ENCODE measurements around the gene C1orf116.

Gene C1orf116

DNA sequence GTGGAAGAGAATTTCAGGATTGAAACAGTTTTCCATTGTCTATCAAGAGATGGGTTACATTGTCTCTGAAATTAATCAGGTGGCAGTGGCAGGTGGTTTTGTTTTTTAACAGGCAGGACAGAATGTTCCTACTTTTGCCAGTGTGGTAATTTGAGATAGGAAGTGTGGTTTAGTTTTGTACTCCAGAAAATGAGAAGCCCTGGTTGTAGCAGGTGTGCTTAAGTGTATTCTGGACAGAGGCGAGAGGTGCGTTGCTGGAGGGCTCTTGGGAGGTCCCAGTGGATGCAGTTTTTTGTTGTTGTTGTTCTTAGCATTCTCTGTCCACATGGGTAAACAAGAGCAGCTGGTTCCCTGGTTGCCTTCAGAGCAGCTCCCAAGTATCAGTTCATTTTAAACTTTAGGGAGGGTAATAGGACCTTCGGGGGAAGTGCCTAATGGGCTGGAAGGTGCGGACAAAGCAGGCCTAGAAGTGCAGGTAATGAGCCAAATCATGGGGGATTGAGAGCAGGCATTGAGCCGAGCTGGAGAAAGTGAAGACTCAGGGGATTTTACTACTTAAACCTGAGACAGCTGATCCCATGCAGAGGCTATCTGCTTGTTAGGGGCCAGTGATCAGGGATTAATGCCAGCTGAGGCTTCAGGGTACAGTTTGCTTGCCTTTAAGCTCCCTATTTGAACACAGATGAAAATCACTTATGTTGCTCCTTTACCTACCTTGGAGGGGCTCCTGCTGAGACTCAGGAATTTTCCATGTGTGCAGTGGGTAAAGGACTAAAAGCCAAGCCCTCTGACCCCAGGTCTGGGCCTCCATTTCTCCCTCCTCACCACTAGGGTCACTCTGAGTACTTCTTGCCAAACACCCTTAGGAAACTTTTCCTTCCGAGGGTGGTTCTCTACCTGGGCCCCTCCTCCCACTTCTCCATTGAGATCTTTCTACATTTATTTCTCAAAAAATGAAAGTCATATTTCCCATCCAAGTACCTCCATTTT lies 26.6 kb upstream of the C1orf116 start:
- no peak overlapping the region for H3K4me3 ChIP-seq (ENCODE audit: low read depth, low read length)
- in situ Hi-C loops (cut with HindIII; ENCODE audit: low pct_ligation_motif_present, low sequenced_read_pairs) = no loop called here
- DNase-seq = no peak
- no peaks in the 10 kb centered on the region for H3K36me3 ChIP-seq (replicated peaks)
- no peaks in the 10 kb centered on the region for H3K27me3 ChIP-seq (replicated peaks)
- TF ChIP-seq, protein P1, sequence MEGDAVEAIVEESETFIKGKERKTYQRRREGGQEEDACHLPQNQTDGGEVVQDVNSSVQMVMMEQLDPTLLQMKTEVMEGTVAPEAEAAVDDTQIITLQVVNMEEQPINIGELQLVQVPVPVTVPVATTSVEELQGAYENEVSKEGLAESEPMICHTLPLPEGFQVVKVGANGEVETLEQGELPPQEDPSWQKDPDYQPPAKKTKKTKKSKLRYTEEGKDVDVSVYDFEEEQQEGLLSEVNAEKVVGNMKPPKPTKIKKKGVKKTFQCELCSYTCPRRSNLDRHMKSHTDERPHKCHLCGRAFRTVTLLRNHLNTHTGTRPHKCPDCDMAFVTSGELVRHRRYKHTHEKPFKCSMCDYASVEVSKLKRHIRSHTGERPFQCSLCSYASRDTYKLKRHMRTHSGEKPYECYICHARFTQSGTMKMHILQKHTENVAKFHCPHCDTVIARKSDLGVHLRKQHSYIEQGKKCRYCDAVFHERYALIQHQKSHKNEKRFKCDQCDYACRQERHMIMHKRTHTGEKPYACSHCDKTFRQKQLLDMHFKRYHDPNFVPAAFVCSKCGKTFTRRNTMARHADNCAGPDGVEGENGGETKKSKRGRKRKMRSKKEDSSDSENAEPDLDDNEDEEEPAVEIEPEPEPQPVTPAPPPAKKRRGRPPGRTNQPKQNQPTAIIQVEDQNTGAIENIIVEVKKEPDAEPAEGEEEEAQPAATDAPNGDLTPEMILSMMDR (IDR thresholded peaks at IDR 0.05; ENCODE audit: low read depth, low read length, missing control alignments) = no peak
- H3K27ac ChIP-seq = no peak overlapping the region

DNA sequence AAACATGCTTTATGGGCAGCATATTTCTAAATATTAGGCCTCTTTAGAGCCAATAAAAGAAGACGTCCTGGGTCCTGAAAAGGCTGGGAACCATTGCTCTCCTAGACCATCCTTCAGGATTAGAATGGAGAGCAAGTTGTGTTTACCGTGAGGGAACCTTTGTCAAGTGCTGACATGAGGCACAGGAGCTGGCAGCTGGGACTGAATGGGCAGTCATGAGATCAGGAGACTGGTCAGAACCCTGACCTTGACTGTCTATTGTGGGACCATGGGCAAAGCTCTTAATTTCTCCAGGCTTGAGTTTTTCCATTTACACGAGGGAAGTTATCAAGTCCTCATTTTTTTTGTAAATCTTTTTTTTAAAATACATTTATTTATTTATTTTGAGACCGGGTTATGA lies 25.7 kb upstream of the C1orf116 start:
- DNase-seq = no peak
- TF ChIP-seq, protein P1 (IDR thresholded peaks at IDR 0.05; ENCODE audit: low read depth, low read length, missing control alignments) = no peak
- Histone ChIP-seq H3K27me3 (replicated peaks) (no peaks in the 10 kb centered on the region), H3K36me3 (replicated peaks) (no peaks in the 10 kb centered on the region), H3K4me3 (ENCODE audit: low read depth, low read length) (no peak overlapping the region), H3K27ac (no peak overlapping the region)
- in situ Hi-C loops (cut with HindIII; ENCODE audit: low pct_ligation_motif_present, low sequenced_read_pairs) = no loop called here

DNA sequence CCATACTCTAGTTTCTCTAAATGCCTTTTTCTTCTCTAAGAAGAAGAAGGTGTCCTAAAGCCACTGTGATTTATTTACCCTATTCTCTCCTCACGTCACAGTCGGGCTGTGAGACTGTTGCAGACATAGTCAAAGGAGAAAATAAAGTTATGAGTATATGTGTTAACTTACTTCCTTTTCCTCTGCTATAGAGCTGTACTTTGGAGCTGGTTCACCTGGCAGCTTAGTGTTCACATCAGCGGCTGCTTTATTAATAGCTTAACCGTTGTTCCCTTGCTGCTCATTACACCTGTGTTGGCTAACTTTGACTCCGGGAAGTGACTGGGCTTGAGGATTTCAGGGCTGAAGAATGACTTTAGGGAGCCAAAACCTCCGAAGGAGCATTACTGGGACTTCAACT lies 24.1 kb upstream of the C1orf116 start:
- TF ChIP-seq, protein P1 (IDR thresholded peaks at IDR 0.05; ENCODE audit: low read depth, low read length, missing control alignments) = no peak
- Histone ChIP-seq H3K36me3 (replicated peaks) (no peaks in the 10 kb centered on the region), H3K4me3 (ENCODE audit: low read depth, low read length) (no peak overlapping the region), H3K27me3 (replicated peaks) (no peaks in the 10 kb centered on the region), H3K27ac (no peak overlapping the region)
- DNase-seq = no peak
- in situ Hi-C loops (cut with HindIII; ENCODE audit: low pct_ligation_motif_present, low sequenced_read_pairs) = no loop called here

DNA sequence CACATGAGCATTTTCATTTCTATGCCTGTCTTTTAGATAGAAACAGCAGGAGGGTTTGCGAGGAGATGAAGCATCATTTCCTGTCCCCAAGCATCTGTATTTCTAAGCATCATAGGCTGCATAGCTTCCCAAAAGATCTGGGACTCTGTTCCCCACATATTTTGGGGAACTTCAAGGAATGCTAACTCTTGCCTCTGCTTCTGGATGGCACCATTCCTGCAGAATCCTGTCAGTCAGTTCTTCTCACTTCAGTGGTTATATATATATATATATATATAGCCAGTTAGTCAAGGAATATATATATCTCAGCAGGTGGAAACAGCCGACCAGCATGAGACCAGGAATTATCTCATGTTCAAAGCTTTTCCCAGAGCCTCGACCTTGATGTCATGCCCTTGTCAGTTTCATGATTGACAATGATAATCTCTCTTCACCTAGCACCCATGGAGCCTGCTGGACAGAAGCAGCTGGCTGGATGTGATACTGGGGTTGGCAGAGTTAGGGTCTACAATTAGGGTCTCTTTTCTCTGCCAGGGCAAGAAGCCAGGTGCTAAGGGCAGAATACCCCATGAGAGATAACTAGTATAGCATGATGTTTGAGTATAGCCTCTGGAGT lies 22.9 kb upstream of the C1orf116 start:
- Histone ChIP-seq H3K27ac (no peak overlapping the region), H3K36me3 (replicated peaks) (peaks cover 2% of the 10 kb centered on the region), H3K4me3 (ENCODE audit: low read depth, low read length) (no peak overlapping the region), H3K27me3 (replicated peaks) (no peaks in the 10 kb centered on the region)
- DNase-seq = no peak
- in situ Hi-C loops (cut with HindIII; ENCODE audit: low pct_ligation_motif_present, low sequenced_read_pairs) = no loop called here
- TF ChIP-seq, protein P1 (IDR thresholded peaks at IDR 0.05; ENCODE audit: low read depth, low read length, missing control alignments) = no peak

DNA sequence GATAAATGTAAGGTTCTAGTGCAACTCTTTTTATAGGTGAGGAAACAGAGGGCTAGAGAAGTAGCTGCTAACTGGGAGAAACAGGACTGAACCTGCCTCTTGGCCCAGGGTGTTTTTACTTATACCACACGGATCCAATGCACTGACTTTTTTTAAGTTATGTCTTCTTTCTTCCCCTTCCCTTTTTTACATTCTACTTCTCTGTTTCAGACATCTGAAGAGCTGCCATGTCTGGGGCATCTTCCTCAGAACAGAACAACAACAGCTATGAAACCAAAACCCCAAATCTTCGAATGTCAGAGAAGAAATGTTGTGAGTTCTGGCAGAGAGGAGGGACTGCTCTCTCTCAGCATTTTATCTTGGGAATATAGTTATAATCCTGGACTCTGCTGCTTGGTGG lies 21.9 kb upstream of the C1orf116 start:
- in situ Hi-C loops (cut with HindIII; ENCODE audit: low pct_ligation_motif_present, low sequenced_read_pairs) = no loop called here
- H3K27ac ChIP-seq = no peak overlapping the region
- H3K4me3 ChIP-seq (ENCODE audit: low read depth, low read length) = no peak overlapping the region
- peaks cover 5% of the 10 kb centered on the region for H3K36me3 ChIP-seq (replicated peaks)
- no peaks in the 10 kb centered on the region for H3K27me3 ChIP-seq (replicated peaks)
- DNase-seq = no peak
- TF ChIP-seq, protein P1 (IDR thresholded peaks at IDR 0.05; ENCODE audit: low read depth, low read length, missing control alignments) = no peak

Data from brain microvascular endothelial cell (primary cell).